Measurements from ENCODE around the gene FERMT3.

FERMT3 gene

DNA sequence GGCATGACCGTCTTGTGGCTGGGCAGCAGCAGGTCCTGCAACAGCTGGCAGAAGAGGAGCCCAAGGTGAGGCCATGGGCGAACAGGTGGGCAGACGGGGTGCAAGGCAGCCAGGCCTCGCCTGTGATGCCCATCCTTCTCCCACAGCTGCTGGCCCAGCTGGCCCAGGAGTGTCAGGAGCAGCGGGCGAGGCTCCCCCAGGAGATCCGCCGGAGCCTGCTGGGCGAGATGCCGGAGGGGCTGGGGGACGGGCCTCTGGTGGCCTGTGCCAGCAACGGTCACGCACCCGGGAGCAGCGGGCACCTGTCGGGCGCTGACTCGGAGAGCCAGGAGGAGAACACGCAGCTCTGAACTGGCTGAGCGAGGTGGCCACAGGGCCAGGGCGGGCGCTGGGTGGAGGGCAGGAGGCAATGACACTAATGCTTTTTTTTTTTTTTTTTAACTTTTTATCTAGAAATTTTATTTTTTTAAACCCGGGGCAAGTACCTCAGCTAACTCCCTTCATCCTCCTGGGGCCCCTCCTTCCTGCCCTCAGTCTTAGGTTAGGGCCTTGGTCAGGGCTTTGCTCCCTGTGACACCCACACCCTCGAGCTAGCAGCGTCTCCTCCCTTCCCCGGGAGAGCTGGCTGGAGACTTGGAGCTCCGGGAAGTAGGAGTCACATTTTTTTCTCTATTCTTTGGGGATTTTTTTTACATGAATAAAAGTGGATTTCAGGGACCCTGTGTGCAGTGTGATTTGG is 60.9 kb downstream of the FERMT3 start:
- DNase-seq = no peak

DNA sequence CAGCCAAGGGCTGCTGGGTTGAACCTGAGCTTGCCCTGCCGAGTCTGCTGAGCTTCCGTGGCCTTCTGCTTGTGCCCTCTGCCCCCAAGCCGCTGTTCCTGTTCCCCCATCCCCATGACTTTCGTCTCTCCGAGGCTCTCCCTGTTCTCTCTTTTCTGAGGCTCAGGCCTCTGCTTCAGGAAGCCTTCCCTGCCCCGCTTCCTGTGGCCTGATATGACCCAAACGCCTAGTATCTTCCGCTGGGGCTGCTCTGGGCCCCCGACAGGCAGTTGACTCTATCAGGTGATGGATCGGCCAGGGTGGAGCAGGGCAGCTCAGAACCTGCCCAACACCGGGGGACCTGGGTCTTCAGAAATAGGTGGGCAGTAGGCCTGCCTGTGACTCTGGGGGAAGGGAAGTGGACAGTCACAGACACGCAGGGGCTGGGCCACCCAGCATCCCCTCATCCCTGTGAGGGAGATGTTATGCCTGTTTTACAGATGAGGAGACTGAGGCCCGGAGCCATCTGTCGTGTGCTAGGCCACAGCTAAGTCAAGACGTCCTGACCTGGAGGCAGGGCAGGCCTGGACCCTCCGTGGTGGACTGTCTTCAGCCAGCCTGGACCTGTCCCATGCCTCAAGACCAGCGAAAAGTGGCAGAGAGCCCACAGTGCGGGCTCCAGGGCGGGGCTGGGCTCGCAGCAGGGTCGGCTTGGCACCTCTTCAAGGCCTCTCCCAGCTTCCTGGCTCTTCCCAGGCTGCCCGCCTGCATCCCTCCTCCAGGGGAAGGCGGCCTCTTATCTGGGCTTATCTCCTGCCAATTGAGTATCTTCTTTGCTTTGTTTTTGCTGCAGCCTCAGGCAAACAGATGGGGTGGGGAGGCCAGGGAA is 61.7 kb downstream of the FERMT3 start:
- no peak for DNase-seq

GRCh38 chr11:64268893-64269539 is 62.5 kb downstream of the FERMT3 start:
- peak; percentile 31 to 39 for DNase-seq

- DNase-seq = peak; percentile 94 to 97
Measured at GRCh38 chr11:64269540-64270220, 63.2 kb downstream of the FERMT3 start.

Measured in AML-193 (cell line).